Activated T-helper 2 cell treated with anti-CD3 and anti-CD28 coated beads, Interferon-gamma antibody, Interleukin-2, Interleukin-4, amounts not matched to agents 10 μg/mL and 5 μg/mL and 100 μg/mL, durations not matched to agents 14 hours and 24 hours and 36 hours (primary cell): ENCODE data around the gene TMEM187. TPM values are rescaled to one million over a fixed set of nuclear protein-coding genes. Genes with fewer than 3 reads are reported as not detected.

Experiments used
- DNase-seq: peaks from one replicate; pipeline ENCODE4 v3.0.0; 2021; ENCODE audit warnings: low spot score
- H3K27ac Mint-ChIP-seq: one replicate; pipeline ENCODE4 v1.8.0; 2021; ENCODE audit warnings: mixed read lengths
- H3K27me3 Mint-ChIP-seq: one replicate; pipeline ENCODE4 v1.8.0; 2021; ENCODE audit warnings: low read depth, mixed read lengths
- H3K36me3 Mint-ChIP-seq: one replicate; pipeline ENCODE4 v1.8.0; 2021; ENCODE audit warnings: low read depth, mixed read lengths
- H3K4me1 Mint-ChIP-seq: one replicate; pipeline ENCODE4 v1.8.0; 2021; ENCODE audit warnings: low read depth, mixed read lengths
- H3K4me3 Mint-ChIP-seq: one replicate; pipeline ENCODE4 v1.8.0; 2021; ENCODE audit warnings: low read depth, mild to moderate bottlenecking, moderate library complexity, mixed read lengths
- H3K9me3 Mint-ChIP-seq: one replicate; pipeline ENCODE4 v1.8.0; 2021; ENCODE audit warnings: mixed read lengths
- intact Hi-C: fragments of 100-400 bp; cut with micrococcal nuclease; formaldehyde crosslinking; loops from one replicate; pipeline ENCODE4 v1.15.1; 2023
- total RNA-seq: library from RNA; stranded (reverse); gene quantifications from 2 replicates; pipeline ENCODE4 v1.2.3, GENCODE V29; 2022

Gene TMEM187
- total RNA-seq, 1 donor from 2014 or later, result 2.1 TPM

GRCh38 chrX:153941336-153942252 lies 31.0 kb upstream of the TMEM187 start:
- H3K4me1 Mint-ChIP-seq, result peaks cover 6% of the 10 kb centered on the region
- H3K4me3 Mint-ChIP-seq, result peak overlapping the region; percentile 55

GRCh38 chrX:153944140-153944799 lies 28.3 kb upstream of the TMEM187 start, which contains the start of gene RENBP:
TSS of gene RENBP (minus strand) at chrX:153944643. CDS start at chrX:153944610, 33 bp downstream.
- Mint-ChIP-seq H3K4me1 (peaks cover 12% of the 10 kb centered on the region), H3K4me3 (peak within 1 kb of the TSS; percentile 82), H3K27ac (peak within 1 kb of the TSS; percentile 73), H3K9me3 (no peaks in the 10 kb centered on the region), H3K36me3 (peaks cover 10% of the 10 kb centered on the region), H3K27me3 (no peaks in the 10 kb centered on the region)
- no peak for DNase-seq
- intact Hi-C loops, result no loop called here

More at GRCh38 chrX:153941336-153942252, 31.0 kb upstream of the TMEM187 start:
- Mint-ChIP-seq H3K27me3 (no peaks in the 10 kb centered on the region), H3K27ac (peak overlapping the region; percentile 63), H3K9me3 (no peaks in the 10 kb centered on the region), H3K36me3 (peaks cover 9% of the 10 kb centered on the region)
- intact Hi-C loops, result no loop called here
- no peak for DNase-seq

GRCh38 chrX:153944800-153945150 lies 27.8 kb upstream of the TMEM187 start:
- Mint-ChIP-seq H3K4me1 (peaks cover 16% of the 10 kb centered on the region), H3K27me3 (no peaks in the 10 kb centered on the region), H3K27ac (no peak overlapping the region), H3K9me3 (no peaks in the 10 kb centered on the region), H3K36me3 (peaks cover 15% of the 10 kb centered on the region), H3K4me3 (peak overlapping the region; percentile 42)
- intact Hi-C loops, result no loop called here
- no peak for DNase-seq

- intact Hi-C loops, result no loop called here
- H3K36me3 Mint-ChIP-seq, result peaks cover 27% of the 10 kb centered on the region
These were observed 26.3 kb upstream of the TMEM187 start for GRCh38 chrX:153945956-153946943.

GRCh38 chrX:153947009-153947769 lies 25.4 kb upstream of the TMEM187 start:
- H3K27ac Mint-ChIP-seq, result peak overlapping the region; percentile 82
- intact Hi-C loops, result loop anchor here (1.0 kb wide), 1 partner anchor 19 kb away; no protein-coding TSS in a partner anchor
- peak; percentile 71 for DNase-seq
- no peaks in the 10 kb centered on the region for H3K27me3 Mint-ChIP-seq
- H3K4me3 Mint-ChIP-seq, result no peak overlapping the region
- H3K9me3 Mint-ChIP-seq, result no peaks in the 10 kb centered on the region
- peaks cover 14% of the 10 kb centered on the region for H3K4me1 Mint-ChIP-seq
- H3K36me3 Mint-ChIP-seq, result peaks cover 29% of the 10 kb centered on the region

More at GRCh38 chrX:153945956-153946943, 26.3 kb upstream of the TMEM187 start:
- Mint-ChIP-seq H3K27ac (no peak overlapping the region), H3K4me1 (peaks cover 16% of the 10 kb centered on the region), H3K27me3 (no peaks in the 10 kb centered on the region), H3K9me3 (no peaks in the 10 kb centered on the region), H3K4me3 (no peak overlapping the region)
- DNase-seq, result no peak

- DNase-seq, result no peak
- Mint-ChIP-seq H3K4me3 (no peak overlapping the region), H3K27me3 (no peaks in the 10 kb centered on the region), H3K27ac (peak overlapping the region; percentile 82), H3K4me1 (peaks cover 14% of the 10 kb centered on the region), H3K9me3 (no peaks in the 10 kb centered on the region), H3K36me3 (peaks cover 31% of the 10 kb centered on the region)
- intact Hi-C loops, result no loop called here
These were observed 24.5 kb upstream of the TMEM187 start for GRCh38 chrX:153948002-153948466.

GRCh38 chrX:153948847-153949805 lies 23.4 kb upstream of the TMEM187 start:
- no peaks in the 10 kb centered on the region for H3K27me3 Mint-ChIP-seq
- intact Hi-C loops, result no loop called here
- no peak overlapping the region for H3K4me3 Mint-ChIP-seq
- no peaks in the 10 kb centered on the region for H3K9me3 Mint-ChIP-seq
- peaks cover 14% of the 10 kb centered on the region for H3K4me1 Mint-ChIP-seq
- H3K36me3 Mint-ChIP-seq, result peaks cover 38% of the 10 kb centered on the region
- no peak for DNase-seq
- H3K27ac Mint-ChIP-seq, result peak overlapping the region; percentile 63

GRCh38 chrX:153950127-153950526 lies 22.4 kb upstream of the TMEM187 start:
- no peak overlapping the region for H3K4me3 Mint-ChIP-seq
- intact Hi-C loops, result no loop called here
- H3K4me1 Mint-ChIP-seq, result peaks cover 13% of the 10 kb centered on the region
- peaks cover 42% of the 10 kb centered on the region for H3K36me3 Mint-ChIP-seq
- no peak for DNase-seq
- no peaks in the 10 kb centered on the region for H3K27me3 Mint-ChIP-seq
- H3K27ac Mint-ChIP-seq, result no peak overlapping the region
- H3K9me3 Mint-ChIP-seq, result no peaks in the 10 kb centered on the region

- no peak overlapping the region for H3K27ac Mint-ChIP-seq
- no peaks in the 10 kb centered on the region for H3K27me3 Mint-ChIP-seq
- intact Hi-C loops, result no loop called here
- no peak overlapping the region for H3K4me3 Mint-ChIP-seq
- no peak for DNase-seq
- H3K4me1 Mint-ChIP-seq, result peaks cover 13% of the 10 kb centered on the region
- H3K9me3 Mint-ChIP-seq, result no peaks in the 10 kb centered on the region
- peaks cover 49% of the 10 kb centered on the region for H3K36me3 Mint-ChIP-seq
These were observed 20.7 kb upstream of the TMEM187 start for GRCh38 chrX:153951683-153952372.

GRCh38 chrX:153952373-153953026 lies 20.1 kb upstream of the TMEM187 start:
- no peaks in the 10 kb centered on the region for H3K9me3 Mint-ChIP-seq
- DNase-seq, result no peak
- intact Hi-C loops, result no loop called here
- no peak overlapping the region for H3K4me3 Mint-ChIP-seq
- H3K36me3 Mint-ChIP-seq, result peaks cover 52% of the 10 kb centered on the region
- H3K27ac Mint-ChIP-seq, result peak overlapping the region; percentile 38
- no peaks in the 10 kb centered on the region for H3K27me3 Mint-ChIP-seq
- H3K4me1 Mint-ChIP-seq, result peaks cover 12% of the 10 kb centered on the region
